Mesenchymal stem cell (in vitro differentiated cells and primary cell): Measurements from ENCODE around the gene LEF1.

Experiments used
- DNase-seq: peaks from one replicate; pipeline ENCODE4 v3.0.0-alpha.2; 2013
- H2AFZ ChIP-seq: one replicate; pipeline ENCODE4 v1.6.1; 2013; ENCODE audit warnings: low read depth, mild to moderate bottlenecking, control low read depth, inconsistent platforms, low read length, moderate library complexity
- H2AK5ac ChIP-seq: 2 replicates; pipeline ENCODE4 v1.6.1; 2013; ENCODE audit warnings: low read length, moderate library complexity, mild to moderate bottlenecking, inconsistent platforms; ENCODE audit not compliant: severe bottlenecking
- H2BK120ac ChIP-seq: one replicate; pipeline ENCODE4 v1.6.1; 2013; ENCODE audit warnings: low read depth, mild to moderate bottlenecking, inconsistent platforms, low read length, moderate library complexity
- H2BK12ac ChIP-seq, 2 experiments: one replicate each; pipeline ENCODE4 v1.6.1; 2013; ENCODE audit warnings: inconsistent platforms in 2 of 2, low read length in 2 of 2, mild to moderate bottlenecking in 2 of 2, moderate library complexity in 2 of 2, control low read depth in 1 of 2
- H2BK15ac ChIP-seq: one replicate; pipeline ENCODE4 v1.6.1; 2013; ENCODE audit warnings: mild to moderate bottlenecking, low read depth, inconsistent platforms; ENCODE audit not compliant: poor library complexity, severe bottlenecking
- H2BK5ac ChIP-seq: 2 replicates; pipeline ENCODE4 v1.6.1; 2013; ENCODE audit warnings: low read depth, mild to moderate bottlenecking, low read length, control low read depth, inconsistent platforms; ENCODE audit not compliant: poor library complexity, severe bottlenecking
- H3K14ac ChIP-seq, 2 experiments: one replicate each; pipeline ENCODE4 v1.6.1; 2013; ENCODE audit warnings: inconsistent platforms in 2 of 2, low read length in 2 of 2, control low read depth in 1 of 2, mild to moderate bottlenecking in 1 of 2, moderate library complexity in 1 of 2
- H3K18ac ChIP-seq, 2 experiments: one replicate each; pipeline ENCODE4 v1.6.1; 2013; ENCODE audit warnings: inconsistent platforms in 2 of 2, low read length in 2 of 2, control low read depth in 1 of 2, low read depth in 1 of 2, mild to moderate bottlenecking in 1 of 2
- H3K23ac ChIP-seq, 2 experiments: one replicate each; pipeline ENCODE4 v1.6.1; 2013; ENCODE audit warnings: inconsistent platforms in 2 of 2, low read length in 2 of 2, mild to moderate bottlenecking in 2 of 2, moderate library complexity in 2 of 2, control low read depth in 1 of 2
- H3K27ac ChIP-seq: 2 replicates; pipeline ENCODE4 v1.5.1; 2013; ENCODE audit warnings: mild to moderate bottlenecking, moderate library complexity, low read length, control low read depth, inconsistent platforms; ENCODE audit not compliant: poor library complexity, severe bottlenecking
- H3K27me3 ChIP-seq, 2 experiments: 2 replicates each; pipeline versions ENCODE4 v1.6.1 to v1.7.0; 2013; ENCODE audit warnings: low read length in 2 of 2, mild to moderate bottlenecking in 2 of 2, moderate library complexity in 2 of 2, control low read depth in 1 of 2, inconsistent platforms in 1 of 2; ENCODE audit not compliant: control insufficient read depth in 1 of 2, insufficient read depth in 1 of 2
- H3K36me3 ChIP-seq, 2 experiments: 2 replicates each; pipeline versions ENCODE4 v1.6.1 to v1.7.0; 2013; ENCODE audit warnings: low read length in 2 of 2, control low read depth in 1 of 2, inconsistent platforms in 1 of 2, low read depth in 1 of 2, mild to moderate bottlenecking in 1 of 2; ENCODE audit not compliant: insufficient read depth in 2 of 2, control insufficient read depth in 1 of 2
- H3K4ac ChIP-seq, 2 experiments: one replicate each; pipeline ENCODE4 v1.6.1; 2013; ENCODE audit warnings: inconsistent platforms in 2 of 2, low read length in 2 of 2, mild to moderate bottlenecking in 2 of 2, moderate library complexity in 2 of 2, control low read depth in 1 of 2, low read depth in 1 of 2
- H3K4me1 ChIP-seq: 2 replicates; pipeline ENCODE4 v1.6.1; 2013; ENCODE audit warnings: low read depth, low read length, control low read depth; ENCODE audit not compliant: control insufficient read depth, insufficient read depth
- H3K4me2 ChIP-seq: 2 replicates; pipeline ENCODE4 v1.6.1; 2013; ENCODE audit warnings: low read length, mild to moderate bottlenecking, inconsistent platforms; ENCODE audit not compliant: poor library complexity, severe bottlenecking
- H3K4me3 ChIP-seq, 2 experiments: 2 replicates each; pipeline versions ENCODE4 v1.5.1 to v1.7.0; 2013; ENCODE audit warnings: low read length in 2 of 2, mild to moderate bottlenecking in 2 of 2, control low read depth in 1 of 2, low read depth in 1 of 2; ENCODE audit not compliant: insufficient read depth in 1 of 2
- H3K79me1 ChIP-seq: replicated peaks from 2 replicates; pipeline ENCODE4 v1.6.1; 2013; ENCODE audit warnings: mild to moderate bottlenecking, control low read depth, low read length, inconsistent platforms; ENCODE audit not compliant: poor library complexity, severe bottlenecking
- H3K9ac ChIP-seq: 2 replicates; pipeline ENCODE4 v1.7.0; 2013; ENCODE audit warnings: mild to moderate bottlenecking, low read length, moderate library complexity
- H3K9me3 ChIP-seq: 2 replicates; pipeline ENCODE4 v1.7.0; 2013; ENCODE audit warnings: mild to moderate bottlenecking, low read length; ENCODE audit not compliant: control insufficient read depth
- H4K8ac ChIP-seq: one replicate; pipeline ENCODE4 v1.6.1; 2013; ENCODE audit warnings: inconsistent platforms, mild to moderate bottlenecking, low read length, moderate library complexity
- H4K91ac ChIP-seq: one replicate; pipeline ENCODE4 v1.6.1; 2013; ENCODE audit warnings: mild to moderate bottlenecking, low read length, inconsistent platforms
- WGBS: methylation state at CpG from one replicate; pipeline ENCODE4 v1.1.7; 2013; ENCODE audit warnings: mixed read lengths; 5-methylcytosine and 5-hydroxymethylcytosine counted together

LEF1 gene

GRCh38 chr4:108007984-108008383 lies 160.7 kb downstream of the LEF1 start:
- H3K27ac ChIP-seq, result no peak overlapping the region
- H2AFZ ChIP-seq, result no peak overlapping the region
- H3K36me3 ChIP-seq, result peaks cover 0 to 12% of the 10 kb centered on the region in 2 experiments
- H4K8ac ChIP-seq, result no peak overlapping the region
- no peak overlapping the region for H2BK15ac ChIP-seq
- no peak overlapping the region for H2AK5ac ChIP-seq
- peaks cover 4% of the 10 kb centered on the region for H3K4me1 ChIP-seq
- no peak overlapping the region for H3K4me2 ChIP-seq
- no peak overlapping the region for H3K18ac ChIP-seq
- H2BK120ac ChIP-seq, result no peak overlapping the region
- peaks cover 21% of the 10 kb centered on the region for H3K79me1 ChIP-seq
- H3K23ac ChIP-seq, result no peak overlapping the region
- no peaks in the 10 kb centered on the region for H3K27me3 ChIP-seq
- H3K9me3 ChIP-seq, result no peaks in the 10 kb centered on the region
- H3K14ac ChIP-seq, result no peak overlapping the region
- H3K4me3 ChIP-seq, result no peak overlapping the region
- no peak overlapping the region for H4K91ac ChIP-seq
- H3K4ac ChIP-seq, result no peak overlapping the region
- H2BK5ac ChIP-seq, result no peak overlapping the region
- H2BK12ac ChIP-seq, result no peak overlapping the region
- H3K9ac ChIP-seq, result no peak overlapping the region
- no peak for DNase-seq
- WGBS, result 86% methylated on average over 7 of the region's 7 CpGs

GRCh38 chr4:108006361-108006760 lies 162.4 kb downstream of the LEF1 start:
- no peak overlapping the region for H2AK5ac ChIP-seq
- H3K36me3 ChIP-seq, result peaks cover 0 to 3% of the 10 kb centered on the region in 2 experiments
- H4K91ac ChIP-seq, result no peak overlapping the region
- H3K18ac ChIP-seq, result no peak overlapping the region
- no peak for DNase-seq
- no peak overlapping the region for H3K4ac ChIP-seq
- no peak overlapping the region for H3K4me2 ChIP-seq
- H3K4me1 ChIP-seq, result peaks cover 4% of the 10 kb centered on the region
- no peaks in the 10 kb centered on the region for H3K27me3 ChIP-seq
- no peak overlapping the region for H2BK120ac ChIP-seq
- H2AFZ ChIP-seq, result no peak overlapping the region
- H3K79me1 ChIP-seq, result peaks cover 25% of the 10 kb centered on the region
- no peak overlapping the region for H3K27ac ChIP-seq
- H2BK12ac ChIP-seq, result no peak overlapping the region
- no peak overlapping the region for H3K9ac ChIP-seq
- no peak overlapping the region for H3K4me3 ChIP-seq
- H3K14ac ChIP-seq, result no peak overlapping the region
- H4K8ac ChIP-seq, result no peak overlapping the region
- H2BK5ac ChIP-seq, result no peak overlapping the region
- H3K23ac ChIP-seq, result no peak overlapping the region
- H3K9me3 ChIP-seq, result no peaks in the 10 kb centered on the region
- no peak overlapping the region for H2BK15ac ChIP-seq

- no peak overlapping the region for H2AK5ac ChIP-seq
- H3K23ac ChIP-seq, result no peak overlapping the region
- no peak overlapping the region for H3K4ac ChIP-seq
- no peaks in the 10 kb centered on the region for H3K36me3 ChIP-seq
- H2BK120ac ChIP-seq, result no peak overlapping the region
- no peak for DNase-seq
- H2BK5ac ChIP-seq, result no peak overlapping the region
- no peak overlapping the region for H4K8ac ChIP-seq
- no peak overlapping the region for H3K9ac ChIP-seq
- no peak overlapping the region for H2AFZ ChIP-seq
- H3K79me1 ChIP-seq, result peaks cover 25% of the 10 kb centered on the region
- WGBS, result 89% methylated on average over 1 of the region's 1 CpG
- no peak overlapping the region for H3K4me3 ChIP-seq
- H3K27ac ChIP-seq, result no peak overlapping the region
- no peaks in the 10 kb centered on the region for H3K9me3 ChIP-seq
- H3K14ac ChIP-seq, result no peak overlapping the region
- no peak overlapping the region for H3K4me2 ChIP-seq
- H3K27me3 ChIP-seq, result no peaks in the 10 kb centered on the region
- H3K4me1 ChIP-seq, result peaks cover 4% of the 10 kb centered on the region
- H2BK12ac ChIP-seq, result no peak overlapping the region
- H3K18ac ChIP-seq, result no peak overlapping the region
- H2BK15ac ChIP-seq, result no peak overlapping the region
- no peak overlapping the region for H4K91ac ChIP-seq
Measured at GRCh38 chr4:108005807-108006206, 162.9 kb downstream of the LEF1 start.

GRCh38 chr4:108004646-108005045 lies 164.1 kb downstream of the LEF1 start:
- Histone ChIP-seq H3K79me1 (peaks cover 25% of the 10 kb centered on the region), H3K9ac (no peak overlapping the region), H3K4me1 (peaks cover 4% of the 10 kb centered on the region), H3K9me3 (no peaks in the 10 kb centered on the region), H2BK120ac (no peak overlapping the region), H3K4me2 (no peak overlapping the region), H3K14ac (no peak overlapping the region), H2AFZ (no peak overlapping the region), H3K27me3 (no peaks in the 10 kb centered on the region), H3K4me3 (no peak overlapping the region), H4K8ac (no peak overlapping the region), H3K18ac (no peak overlapping the region), H2BK12ac (no peak overlapping the region), H3K23ac (no peak overlapping the region), H3K4ac (no peak overlapping the region), H3K36me3 (peaks cover 0 to 3% of the 10 kb centered on the region in 2 experiments), H2BK5ac (no peak overlapping the region), H2AK5ac (no peak overlapping the region), H4K91ac (no peak overlapping the region), H3K27ac (no peak overlapping the region), H2BK15ac (no peak overlapping the region)
- WGBS, result 100% methylated on average over 1 of the region's 2 CpGs
- no peak for DNase-seq
